ENCODE measurements around the gene LPP.

LPP gene

DNA sequence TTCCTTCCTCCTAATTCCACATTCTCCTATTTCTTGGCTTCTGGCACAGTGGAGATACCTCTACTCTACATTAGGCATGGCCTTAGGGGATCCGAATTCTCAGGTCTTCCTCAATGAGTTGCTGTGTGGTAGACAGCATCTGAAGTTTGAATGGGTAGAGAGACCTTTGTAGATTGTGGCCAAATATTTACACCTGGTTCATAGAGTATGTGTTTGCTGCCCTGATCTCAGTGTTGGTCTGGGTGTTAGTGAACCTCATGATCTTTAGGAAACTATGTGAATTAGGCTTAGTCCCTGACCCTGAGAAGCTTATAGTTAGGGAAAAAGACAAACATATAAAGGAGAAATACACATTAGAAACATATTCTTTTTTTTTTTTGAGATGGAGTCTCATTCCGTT is 75.8 kb downstream of the LPP start:
- DNase-seq: no peak

GRCh38 chr3:188230962-188231361 is 77.0 kb downstream of the LPP start:
- DNase-seq: no peak

DNA sequence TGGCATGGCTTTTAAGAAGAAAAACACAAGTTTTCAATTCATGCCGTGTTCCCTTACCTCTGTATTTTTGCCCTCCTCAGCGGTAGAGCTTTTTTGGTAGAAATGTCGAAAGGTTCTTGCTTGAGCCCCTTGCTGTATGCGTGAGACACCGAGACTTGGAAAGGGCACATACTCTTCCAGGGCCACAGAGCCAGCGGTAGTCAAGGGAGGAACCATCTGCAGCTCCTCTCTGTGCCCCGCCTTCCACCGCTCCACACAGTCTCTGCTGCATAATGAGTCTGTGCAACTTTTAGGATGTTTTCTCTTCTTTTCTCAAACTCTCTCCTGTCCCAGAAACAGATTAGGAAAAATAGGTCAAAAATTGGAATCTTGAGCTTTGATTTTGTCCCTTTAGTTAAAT is 77.5 kb downstream of the LPP start:
- DNase-seq: no peak

DNA sequence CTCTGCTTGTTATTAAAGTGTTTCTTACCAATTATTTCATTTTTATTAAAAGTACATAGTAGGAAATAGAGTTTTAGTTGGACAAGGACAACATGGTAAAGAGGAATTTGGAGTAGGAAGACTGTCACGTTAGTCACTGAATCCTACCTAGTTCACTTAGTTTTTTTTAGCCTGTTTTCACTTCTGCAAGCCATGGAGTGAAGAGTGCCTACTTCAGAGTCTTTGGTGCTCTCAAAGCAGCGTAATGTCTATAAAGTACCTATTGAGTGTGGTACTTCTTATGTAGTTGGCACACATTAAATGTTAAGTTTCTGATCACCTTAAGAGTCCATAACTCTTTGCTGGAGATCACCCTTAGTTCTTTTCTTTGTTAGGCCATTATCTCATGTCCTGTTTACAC is 78.7 kb downstream of the LPP start:
- no peak for DNase-seq

DNA sequence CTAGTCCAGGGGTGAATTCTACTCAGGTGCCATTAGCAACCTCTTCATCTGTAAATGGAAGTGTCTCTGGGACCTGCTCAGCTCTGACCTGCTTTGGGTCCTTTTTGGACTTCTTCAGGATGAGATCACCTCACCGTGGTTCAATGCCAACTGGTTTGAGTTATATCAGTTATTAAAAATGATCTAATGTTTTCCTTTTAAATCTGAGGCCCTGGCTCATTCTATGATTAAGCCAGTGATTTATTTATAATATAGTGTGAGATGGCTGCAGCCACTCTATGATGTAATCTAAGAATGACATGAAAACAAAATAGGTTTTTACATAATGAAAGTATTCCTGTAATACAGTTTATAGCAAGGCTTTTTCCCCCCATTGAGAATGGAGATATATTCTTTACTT is 79.4 kb downstream of the LPP start:
- DNase-seq: no peak

GRCh38 chr3:188234132-188234531 is 80.2 kb downstream of the LPP start:
- no peak for DNase-seq

GRCh38 chr3:188236271-188236670 is 82.3 kb downstream of the LPP start:
- no peak for DNase-seq

DNA sequence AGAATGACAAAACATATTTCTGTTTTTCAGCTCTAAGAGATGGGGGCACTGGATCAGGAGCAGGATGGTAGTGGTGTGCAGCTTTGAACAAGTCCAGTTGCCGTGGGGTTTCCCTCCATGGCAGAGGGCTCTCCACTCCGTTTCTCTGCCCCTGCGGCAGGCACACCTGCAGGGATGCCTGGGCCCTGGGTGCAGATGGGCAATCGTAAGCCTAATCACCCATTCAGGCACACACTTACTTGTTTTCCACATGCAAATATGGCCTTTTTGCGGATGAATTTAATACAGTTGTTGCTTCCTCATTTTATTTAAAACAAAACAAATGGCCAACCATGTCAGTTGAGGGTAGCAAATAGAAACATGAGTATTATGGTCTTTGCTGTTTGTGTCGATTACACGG is 85.1 kb downstream of the LPP start:
- no peak for DNase-seq

DNA sequence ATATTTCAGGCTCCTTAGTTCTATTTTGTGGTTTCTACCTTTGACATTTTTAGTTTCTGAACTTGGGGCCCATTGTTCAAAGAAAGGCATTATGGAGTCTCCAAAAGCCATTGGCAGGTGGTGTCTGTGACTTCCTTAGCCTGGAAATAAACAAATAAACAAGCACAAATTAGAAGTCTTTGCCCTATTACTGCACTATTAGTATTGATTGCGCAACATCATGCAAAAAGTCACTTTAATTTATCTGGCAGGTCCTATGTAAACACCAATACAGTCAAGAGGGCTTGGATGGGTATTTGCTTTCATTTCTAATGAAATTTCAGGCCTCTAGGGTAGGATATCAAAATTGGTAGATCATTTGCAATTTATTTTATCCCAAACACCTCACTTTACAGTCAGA is 85.6 kb downstream of the LPP start:
- no peak for DNase-seq

DNA sequence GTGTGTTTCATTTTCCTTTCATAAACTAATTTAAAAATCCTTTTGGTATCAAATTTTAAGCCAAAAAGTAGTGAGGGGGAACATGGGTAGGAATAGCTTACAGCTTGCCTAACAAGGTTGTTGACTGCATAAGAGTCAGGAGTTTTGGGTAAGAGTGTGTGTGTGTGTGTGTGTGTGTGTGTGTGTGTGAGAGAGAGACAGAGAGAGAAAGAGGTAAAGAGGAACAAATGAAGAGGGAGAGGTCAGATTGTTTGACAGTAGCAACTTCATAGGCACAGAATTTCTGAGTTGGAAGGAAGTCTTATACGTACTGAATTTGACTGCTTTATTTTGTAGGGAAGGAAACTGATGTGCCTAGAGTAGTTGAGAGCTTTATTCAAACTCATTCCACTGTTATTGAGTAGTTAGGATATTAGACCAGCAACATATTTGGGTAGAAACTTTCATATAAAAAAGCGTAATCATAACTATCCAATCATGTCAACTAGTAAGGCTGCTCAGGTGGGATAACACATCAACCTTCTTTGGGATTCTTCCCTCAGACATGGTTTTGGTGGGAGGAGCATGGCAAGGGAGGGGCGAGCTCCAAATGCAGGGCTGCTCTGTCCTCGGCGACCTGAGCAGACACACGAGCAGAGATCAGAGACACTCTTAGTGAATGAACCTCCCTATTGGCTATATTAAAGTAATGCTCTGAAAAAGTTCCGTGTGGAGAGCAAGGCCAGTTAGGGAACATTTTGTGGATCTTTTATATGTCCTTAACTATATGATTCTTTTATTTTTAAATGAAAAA is 86.4 kb downstream of the LPP start:
- DNase-seq: no peak

DNA sequence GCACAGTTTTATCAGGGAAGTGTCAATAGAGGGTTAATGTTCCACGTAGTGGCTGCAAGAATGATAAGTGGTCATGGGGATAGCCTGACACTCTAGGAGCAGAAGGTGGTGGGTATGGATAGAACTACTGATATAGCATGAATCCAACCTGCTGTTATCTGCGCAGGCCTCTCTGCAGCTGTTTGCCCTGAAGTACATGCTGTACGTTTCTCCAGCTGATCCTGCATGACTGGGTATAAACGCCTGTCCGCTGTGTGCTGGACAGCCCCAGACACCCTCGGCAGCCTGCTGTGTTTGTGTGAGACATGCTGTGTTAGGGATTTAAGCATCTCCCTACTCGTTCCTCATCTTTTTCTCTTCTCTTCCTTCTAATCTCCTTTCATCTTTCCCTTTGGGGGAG is 87.1 kb downstream of the LPP start:
- DNase-seq: no peak

GRCh38 chr3:188241883-188242282 is 87.9 kb downstream of the LPP start:
- DNase-seq: no peak

DNA sequence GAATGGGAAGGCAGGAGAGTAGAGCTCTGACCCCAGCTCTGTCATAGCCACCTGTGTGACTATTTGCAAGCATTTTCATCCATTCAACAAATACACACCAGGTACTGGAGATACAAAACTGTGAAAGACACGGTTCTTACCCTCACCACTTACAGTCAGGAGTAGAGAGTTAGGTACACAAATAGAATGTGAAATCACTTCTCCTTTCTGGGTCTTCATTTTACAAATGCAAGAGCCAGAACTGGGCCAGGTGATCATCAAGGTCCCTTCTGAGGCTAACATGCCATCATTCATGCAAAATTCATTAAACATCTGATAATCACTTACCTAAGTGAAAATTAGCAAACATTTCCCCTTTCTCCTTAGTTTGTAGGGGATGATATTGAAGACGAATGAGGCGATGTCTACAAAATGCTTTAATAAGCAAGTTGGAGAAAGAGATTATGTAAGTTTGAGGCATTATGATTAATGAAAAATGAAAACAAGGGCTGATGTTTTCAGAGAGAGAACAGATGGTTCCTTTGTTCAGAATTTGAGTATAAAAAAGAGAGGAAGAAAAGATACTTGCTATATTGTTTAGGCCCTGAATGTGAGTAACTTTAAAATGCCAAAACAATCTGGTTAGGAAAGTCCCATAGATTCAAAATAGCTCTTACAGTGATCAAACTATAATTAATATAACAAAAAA is 88.6 kb downstream of the LPP start:
- no peak for DNase-seq

- no peak for DNase-seq
These were observed 89.3 kb downstream of the LPP start for GRCh38 chr3:188243124-188243795.

DNA sequence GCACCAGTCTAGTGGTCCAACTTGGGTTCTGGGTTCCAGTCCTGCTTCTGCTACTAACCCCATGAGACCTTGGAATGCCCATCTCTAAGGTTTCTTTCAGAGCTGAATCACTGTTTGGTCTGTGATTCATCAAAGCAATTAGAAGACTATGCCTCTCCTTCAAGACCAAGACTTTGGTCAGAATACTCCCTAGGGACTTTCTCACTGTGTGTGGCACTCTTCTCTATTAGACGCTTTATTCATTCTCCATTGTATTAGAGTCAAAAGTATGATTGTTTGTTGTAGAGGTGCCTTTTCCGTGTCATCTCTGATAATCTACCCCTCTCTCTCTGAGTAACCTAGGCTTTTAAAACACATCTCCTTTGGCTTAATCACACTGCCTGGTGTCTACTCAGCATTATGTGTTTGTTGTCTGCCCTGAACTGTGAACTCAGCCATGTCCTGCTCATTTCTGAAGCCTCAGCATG is 90.5 kb downstream of the LPP start:
- DNase-seq: no peak

- no peak for DNase-seq
These were observed 92.9 kb downstream of the LPP start for GRCh38 chr3:188246905-188247304.

GRCh38 chr3:188248036-188248561 is 94.1 kb downstream of the LPP start:
- no peak for DNase-seq

DNA sequence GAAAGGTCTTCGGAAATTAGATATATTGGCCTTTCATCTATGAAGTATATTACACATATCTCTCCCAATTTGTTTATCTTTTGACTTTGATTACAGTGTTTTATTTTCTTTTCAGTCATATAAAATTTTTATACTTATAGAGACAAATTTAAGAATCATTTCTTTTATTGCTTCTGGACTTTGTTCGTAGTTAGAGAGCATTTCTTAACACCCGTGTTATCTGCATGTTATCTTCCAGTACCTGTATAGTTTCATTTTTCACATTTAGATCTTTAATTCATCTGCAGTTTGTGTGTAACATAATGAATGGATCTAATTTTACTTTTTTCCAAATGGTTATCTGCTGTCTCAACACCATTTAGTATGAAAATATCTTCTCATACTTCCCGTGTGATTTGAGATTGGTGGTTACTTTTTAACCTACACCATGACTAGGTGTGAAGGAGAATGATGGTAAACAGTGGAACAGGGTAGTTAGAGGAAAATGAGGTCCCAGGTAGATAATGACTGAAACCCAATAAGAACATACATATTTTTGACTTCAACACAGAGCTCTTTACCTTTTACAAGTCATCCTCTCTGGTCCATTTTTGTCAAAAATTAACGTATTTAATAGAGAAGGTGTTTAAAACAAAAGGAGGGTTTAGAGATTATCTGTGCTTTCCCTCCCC is 99.3 kb downstream of the LPP start:
- no peak for DNase-seq

- no peak for DNase-seq
These were observed 100.0 kb downstream of the LPP start for GRCh38 chr3:188253800-188254452.

- DNase-seq: no peak
These were observed 100.6 kb downstream of the LPP start for GRCh38 chr3:188254520-188255070.

GRCh38 chr3:188255190-188255589 is 101.2 kb downstream of the LPP start:
- DNase-seq: no peak

- no peak for DNase-seq
These were observed 102.8 kb downstream of the LPP start for GRCh38 chr3:188256758-188257157.
